Activated CD8-positive, alpha-beta memory T cell treated with anti-CD3 and anti-CD28 coated beads for 24 hours (primary cell): ENCODE results near the gene CCDC88C.
"Not testable (repeated sequence)": the region's sequence is repeated elsewhere in the genome, so short reads cannot be mapped to it uniquely, and the experiment has no call there.

Source experiments
- DNase-seq: peaks from one replicate; pipeline ENCODE4 v3.0.0-alpha.2; 2020

Gene CCDC88C

DNA sequence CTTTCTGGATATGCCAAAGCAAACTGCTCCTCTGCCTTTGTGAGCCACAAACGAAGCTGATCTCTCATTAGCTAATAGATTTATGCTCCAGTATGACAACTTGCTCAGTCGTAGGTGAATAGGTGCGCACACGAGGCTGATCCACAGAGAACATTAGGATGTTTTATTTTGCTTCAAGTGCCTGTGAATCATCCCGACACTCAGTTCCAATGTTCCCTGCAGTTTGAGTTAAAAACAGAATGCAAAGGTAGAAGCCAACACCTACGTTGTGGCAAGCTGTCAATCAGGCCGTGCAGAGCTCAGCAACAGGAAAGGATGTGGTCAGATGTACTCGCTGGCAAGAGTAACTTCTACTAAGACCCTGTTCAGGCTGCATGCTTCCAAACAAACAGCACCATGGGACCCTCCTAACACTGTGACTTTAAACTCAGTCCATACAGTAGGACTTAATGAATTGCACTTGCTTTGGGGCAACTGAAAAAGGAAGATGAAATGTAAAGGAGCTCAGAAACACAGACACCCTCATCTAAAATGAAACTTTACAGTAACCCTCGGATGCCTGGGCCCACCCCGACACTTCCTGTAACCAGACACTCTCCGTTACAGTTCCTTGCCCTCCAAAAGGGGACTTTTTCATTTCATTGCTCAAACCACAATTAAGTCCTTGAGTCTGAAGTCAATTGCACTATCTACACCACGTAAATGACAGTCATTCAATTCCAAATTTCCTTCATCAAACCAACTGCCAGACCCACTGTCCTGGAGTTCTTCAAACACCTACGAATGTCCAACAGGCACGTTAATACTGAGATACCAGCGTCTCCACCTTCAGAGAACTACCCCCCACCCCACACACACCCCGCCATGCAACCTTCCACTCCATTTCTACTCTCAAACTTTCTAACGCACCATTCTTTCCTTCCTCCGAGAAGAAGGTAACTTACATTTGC, 1.6 kb downstream of the CCDC88C start:
- DNase-seq = peak; percentile 83

DNA sequence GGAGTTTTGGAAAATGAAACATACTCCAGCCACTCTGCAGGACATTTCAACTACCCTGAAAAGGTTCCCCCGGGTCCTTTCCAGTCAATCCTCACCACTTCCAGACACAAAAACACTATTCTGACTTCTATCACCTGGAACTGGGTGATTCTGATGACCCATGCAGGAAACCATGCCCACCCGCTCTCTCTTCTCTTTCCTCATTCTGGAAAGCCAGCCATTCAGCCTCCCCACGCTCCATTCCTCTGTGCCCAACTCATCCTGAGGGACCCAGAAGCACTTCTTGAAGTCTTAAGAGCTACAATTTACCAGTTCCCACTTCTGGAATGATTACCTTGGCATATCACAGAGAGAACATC, 3.2 kb downstream of the CCDC88C start:
- DNase-seq = no peak

DNA sequence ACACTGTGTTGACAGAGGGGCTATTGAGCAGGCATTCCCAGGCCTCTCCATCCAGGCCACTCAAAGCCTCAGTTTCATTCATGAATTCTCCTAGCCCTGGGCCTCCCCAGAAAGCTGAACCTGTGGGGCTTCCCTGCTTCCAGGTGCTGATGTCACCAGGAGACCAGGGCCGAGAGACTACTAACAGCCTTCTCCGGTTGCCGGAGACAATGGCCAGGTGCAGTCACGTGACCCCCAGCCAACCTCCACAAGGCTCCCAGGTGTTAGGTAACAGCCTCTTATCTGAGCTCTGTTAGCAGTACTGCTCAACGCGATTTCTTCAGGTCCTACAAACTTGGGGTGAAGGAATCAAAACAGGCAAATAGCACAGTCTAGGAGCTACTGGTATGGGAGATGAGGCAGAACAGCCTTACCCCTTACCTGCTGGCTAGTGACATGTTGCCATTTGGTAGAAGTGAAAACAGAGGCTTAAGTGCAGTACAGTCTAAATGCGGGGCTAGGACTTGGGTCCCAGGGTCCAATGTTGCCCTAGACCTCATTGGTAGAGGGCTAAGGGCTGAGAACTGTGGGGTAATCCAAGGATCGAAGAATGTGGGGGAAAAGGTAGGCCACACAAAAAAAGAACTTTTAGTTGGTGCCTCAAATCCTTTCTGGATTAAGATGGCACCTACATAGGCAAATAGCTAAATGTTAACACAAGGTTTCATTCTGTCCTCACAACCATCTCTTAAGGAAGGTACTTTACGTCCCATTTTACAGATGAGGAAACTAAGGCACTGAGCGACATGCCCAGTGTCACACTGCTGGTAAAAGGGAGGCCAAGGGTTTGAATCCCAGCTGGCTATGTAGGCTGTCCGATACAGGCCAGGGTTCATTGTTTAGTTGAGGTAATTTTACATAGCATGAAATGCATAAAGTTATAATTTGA, 3.8 kb downstream of the CCDC88C start:
- no peak for DNase-seq

DNA sequence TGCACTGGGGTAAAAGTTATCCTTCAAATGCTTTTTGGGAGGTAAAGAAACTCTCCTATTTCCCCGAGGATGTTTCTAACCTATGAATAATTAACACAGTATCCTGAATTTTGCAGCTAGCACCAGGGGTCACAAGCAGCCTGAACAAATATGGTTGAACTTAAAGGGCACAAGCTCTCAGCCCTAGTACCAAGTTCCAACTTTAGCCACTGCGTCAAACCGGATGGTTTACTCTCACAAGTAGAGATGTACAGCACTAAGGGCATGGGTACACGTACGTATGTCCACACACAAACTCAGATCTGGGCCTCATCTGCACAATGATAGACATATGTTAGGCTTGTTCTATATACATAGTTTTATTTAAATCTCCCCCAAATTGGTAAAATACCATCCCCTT, 4.7 kb downstream of the CCDC88C start:
- peak; percentile 56 for DNase-seq

DNA sequence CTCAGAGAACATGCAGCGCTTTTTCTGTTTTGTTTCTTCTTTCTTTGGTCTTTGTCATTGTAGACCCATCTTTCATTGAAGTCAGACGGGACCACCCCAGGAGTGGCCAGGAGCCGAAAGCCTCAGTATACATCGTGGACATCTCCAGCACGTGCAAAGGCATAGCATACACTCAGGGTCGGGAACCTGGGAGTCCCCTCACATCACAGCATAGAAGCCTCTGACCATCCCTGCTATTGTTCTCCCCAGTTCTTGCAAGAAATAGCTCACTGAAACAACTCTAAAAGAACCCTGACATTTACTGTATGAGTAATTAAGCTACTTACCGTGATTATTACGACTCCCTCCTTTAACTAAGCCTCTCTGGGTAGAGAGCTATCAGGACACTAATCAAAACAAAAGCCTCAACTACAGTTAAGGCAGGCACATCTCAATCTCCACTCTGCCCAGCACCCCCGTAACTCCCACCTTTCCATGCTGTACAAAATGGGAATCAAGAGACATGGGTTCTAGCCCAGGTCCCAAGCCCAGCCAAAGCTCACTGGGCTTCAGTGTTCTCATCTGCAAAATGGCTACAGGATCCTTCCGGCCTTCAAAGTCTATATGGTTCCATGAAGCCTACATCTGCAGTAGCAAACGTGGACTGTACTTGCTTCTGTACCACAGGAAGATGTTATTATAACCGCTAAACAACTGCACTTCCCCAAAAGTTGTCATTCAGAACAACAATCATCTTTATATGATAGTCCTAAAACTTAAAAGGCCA, 6.7 kb downstream of the CCDC88C start:
- DNase-seq = no peak

DNA sequence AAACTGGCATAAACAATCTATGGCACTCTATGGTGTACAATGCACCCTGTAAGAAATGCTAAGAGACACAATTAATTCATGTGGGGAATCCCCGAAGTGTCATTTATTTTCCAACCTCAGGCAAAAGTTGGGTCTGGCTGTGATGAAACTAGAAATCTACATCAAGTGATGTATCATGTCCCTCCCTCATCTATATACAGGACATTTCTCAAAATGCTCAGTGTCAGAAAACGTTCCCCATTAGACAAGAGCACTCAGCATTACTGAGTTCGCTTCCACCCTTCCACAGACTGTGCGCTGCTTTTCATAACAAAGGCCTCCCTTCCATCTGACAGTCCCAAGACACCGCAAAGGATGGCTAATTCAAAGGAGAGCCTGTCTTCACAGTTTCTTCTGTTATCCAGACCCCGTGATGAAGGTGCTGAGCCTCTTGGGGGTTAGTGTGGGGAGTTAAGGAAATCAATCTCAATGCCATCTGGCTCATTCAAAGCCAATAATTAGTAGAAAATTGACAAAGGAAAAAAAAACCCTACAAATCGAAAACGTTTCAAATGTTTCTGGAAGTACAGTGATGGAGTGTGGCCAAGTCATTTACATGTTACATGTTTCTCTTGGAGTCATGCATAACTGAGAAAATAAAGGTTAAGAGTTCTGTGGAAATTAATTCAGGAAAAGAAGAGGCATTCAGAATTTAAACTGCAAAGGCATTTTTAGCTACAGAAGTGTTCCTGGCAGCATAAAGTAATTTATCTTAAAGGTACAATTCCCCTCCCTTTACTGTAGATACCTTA, 7.5 kb downstream of the CCDC88C start:
- DNase-seq = no peak

GRCh38 chr14:91409240-91409639, 8.4 kb downstream of the CCDC88C start:
- not testable (repeated sequence) for DNase-seq

DNA sequence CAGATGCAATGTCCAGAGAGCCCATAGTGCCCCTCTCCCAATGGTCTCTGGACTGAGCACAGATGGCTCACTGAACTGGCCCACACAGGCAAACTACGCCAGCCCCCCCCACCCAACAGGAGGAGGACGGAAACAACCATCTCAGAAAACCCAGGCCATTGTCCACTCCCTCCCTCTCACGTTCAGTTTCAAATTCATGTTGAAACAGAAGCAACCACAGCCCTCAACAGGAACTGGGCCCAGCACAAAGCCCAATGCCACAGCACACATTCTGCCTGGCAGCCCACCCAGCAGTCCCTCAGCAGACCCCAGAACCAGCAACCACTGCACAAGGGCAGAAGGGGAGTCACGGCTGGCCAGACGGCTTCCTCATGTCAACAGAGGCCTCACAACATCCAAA, 10.6 kb downstream of the CCDC88C start:
- DNase-seq = no peak

DNA sequence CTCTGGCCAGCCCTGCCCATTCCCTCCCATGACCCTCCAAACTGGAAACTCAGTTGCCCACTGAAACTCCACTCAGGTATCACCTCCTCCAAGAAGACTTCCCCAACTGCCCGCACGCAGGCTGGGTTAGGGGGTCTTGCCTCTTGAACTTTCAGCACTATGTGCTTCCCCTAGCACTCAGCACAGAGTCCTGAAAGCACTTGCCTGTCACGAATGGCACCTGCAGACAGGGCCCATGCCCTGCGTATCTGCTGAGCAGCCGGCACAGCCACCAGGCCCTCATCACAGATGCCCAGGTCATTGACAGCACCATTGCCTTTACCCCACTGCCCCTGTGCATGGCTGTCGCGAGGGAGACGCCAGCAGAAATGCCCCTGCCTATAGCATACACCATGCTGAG, 11.2 kb downstream of the CCDC88C start:
- no peak for DNase-seq

- DNase-seq = no peak
These were observed 11.7 kb downstream of the CCDC88C start for GRCh38 chr14:91405724-91406435.

GRCh38 chr14:91405241-91405721, 12.3 kb downstream of the CCDC88C start:
- DNase-seq = peak; percentile 82

DNA sequence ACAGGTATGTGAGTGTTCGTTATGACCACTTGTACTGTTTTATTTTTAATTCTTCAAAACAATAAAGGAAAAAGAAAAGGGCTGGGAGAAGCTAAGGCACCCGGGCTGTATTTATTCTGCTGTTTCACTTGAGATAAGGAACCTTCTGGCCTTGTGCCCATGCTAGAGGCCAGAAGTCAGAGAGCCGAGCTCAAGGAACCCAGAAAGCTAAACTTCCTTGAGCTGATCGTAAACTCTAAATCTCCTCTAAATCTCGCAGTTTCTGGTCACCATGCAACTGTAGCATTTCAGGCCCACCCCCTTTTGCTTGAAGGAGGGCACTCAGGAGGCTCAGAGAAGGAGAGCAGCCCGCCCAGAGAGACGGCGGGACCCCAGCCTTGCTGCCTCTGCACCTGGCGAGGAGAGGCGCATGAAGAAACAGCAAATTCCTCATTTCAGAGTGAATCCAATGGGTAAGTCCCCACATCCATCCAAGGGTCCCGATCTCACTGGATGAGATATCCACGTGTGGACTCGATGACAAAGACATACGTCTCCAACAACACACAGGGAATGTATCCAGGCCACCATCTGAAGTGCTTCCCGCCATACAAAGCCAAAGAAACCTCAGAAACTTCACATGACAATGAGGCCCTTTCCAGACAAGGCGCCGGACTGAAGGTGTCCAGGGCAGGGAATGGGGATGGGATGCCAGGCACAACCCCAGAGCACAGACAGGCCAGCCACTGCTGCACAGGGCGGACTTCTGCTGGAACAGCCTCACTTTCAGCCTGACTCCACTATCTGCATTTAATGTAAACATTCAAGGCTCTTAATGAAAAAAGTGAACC, 14.6 kb downstream of the CCDC88C start:
- no peak for DNase-seq

GRCh38 chr14:91402348-91402747, 15.3 kb downstream of the CCDC88C start:
- no peak for DNase-seq

DNA sequence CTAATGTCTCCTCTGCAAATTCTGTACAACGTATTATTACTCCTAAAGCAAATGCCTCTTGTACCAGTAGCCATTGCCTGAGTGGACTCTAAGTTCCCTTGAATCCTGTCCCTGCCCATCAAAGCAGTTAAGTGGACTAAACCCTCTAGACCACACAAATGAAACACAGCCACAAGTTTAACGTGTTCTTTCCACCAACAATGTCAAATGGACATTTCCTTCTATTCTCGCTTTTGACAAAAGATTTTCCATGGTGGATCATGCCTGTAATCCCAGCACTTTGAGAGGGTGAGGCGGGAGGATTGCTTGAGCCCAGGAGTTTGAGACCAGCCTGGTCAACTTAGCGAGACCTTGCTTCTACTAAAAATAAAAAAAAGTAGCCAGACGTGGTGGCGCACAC, 15.9 kb downstream of the CCDC88C start:
- DNase-seq = no peak

DNA sequence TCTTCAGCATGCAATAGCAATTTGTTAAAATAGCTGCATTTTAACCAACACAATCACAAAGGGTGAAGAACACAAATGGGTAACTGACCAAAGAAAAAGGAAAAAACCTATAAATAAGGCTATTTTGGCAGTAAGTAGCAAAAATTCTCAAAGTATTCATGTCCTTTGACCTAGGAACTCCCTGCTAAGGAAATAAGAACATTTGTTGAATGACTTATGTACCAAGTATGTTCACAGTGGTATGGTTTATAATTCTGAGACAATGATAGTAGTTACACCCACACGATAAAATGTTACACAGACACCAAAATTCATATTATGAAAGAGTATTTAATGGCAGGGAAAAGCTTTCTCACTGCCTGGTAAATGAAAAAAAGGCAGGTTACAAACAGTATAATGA, 16.9 kb downstream of the CCDC88C start:
- no peak for DNase-seq

GRCh38 chr14:91399868-91400640, 17.6 kb downstream of the CCDC88C start:
- DNase-seq = peak; percentile 76

GRCh38 chr14:91398707-91399106, 18.9 kb downstream of the CCDC88C start:
- DNase-seq = no peak

DNA sequence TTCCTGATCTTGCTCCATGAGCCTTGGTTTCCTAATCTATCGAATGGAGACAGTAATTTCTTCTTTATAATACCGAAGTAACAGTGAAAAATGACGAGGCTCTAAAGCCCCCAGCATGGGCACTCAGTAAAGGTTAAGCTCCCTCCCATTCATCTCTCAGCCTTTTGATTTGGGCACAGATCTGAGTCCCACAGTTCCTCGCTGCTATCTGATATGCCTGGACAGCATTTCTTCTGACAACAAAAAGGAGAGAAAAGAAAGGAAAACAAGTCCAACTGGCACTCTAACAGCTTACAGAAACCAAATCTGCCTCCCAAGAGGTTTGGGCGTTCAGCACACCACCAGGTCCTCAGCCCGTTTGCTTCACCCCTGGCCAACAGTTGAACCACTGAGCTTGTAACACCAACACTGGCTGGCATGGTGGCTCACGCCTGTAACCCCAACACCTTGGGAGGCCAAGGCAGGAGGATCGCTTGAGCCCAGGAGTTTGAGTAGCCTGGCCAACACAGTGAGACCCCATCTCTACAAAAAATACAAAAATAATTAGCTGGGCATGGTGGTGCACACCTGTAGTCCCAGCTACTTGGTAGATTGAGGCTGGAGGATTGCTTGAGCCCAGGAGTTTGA, 19.5 kb downstream of the CCDC88C start:
- DNase-seq = no peak
